HepG2 (cell line): ENCODE measurements around the gene STK4. TPM values are rescaled to one million over a fixed set of nuclear protein-coding genes. Genes with fewer than 3 reads are reported as not detected.

Source experiments
- ATAC-seq: fragments of 200-7000 bp; cut with Tn5 transposase; 3 replicates; pipeline ENCODE4 v1.9.1; 2020; ENCODE audit warnings: mild to moderate bottlenecking, moderate library complexity
- BruUV-seq: library from RNA; stranded (reverse); fragments of 400-500 nt; replicated peaks from 2 replicates; lab custom pipeline; 2021; lab: Mats Ljungman, UMichigan
- CTCF ChIA-PET: fragments of 300-600 bp; formaldehyde crosslinking; extraction: SDS; loops from one replicate; lab custom pipeline; 2021; ENCODE audit warnings: low total read pairs, inconsistent platforms, low intra/inter-chr PET ratio; lab: Yijun Ruan, JAX
- POLR2A ChIA-PET: fragments of 350-600 bp; sonication (Branson Sonifier 250); formaldehyde crosslinking; loops from one replicate; lab custom pipeline; 2020; ENCODE audit warnings: antibody characterized with exemption, inconsistent platforms; lab: Yijun Ruan, JAX
- DNase-seq: peaks from one replicate; pipeline ENCODE4 v3.0.0-alpha.2; 2015; ENCODE audit warnings: low spot score
- FAIRE-seq: peaks from 3 replicates; lab custom pipeline; 2011; peaks lifted over from hg19 to GRCh38; lab: Jason Lieb, UNC
- H2AFZ ChIP-seq: one replicate; pipeline ENCODE4 v1.6.1; 2011; ENCODE audit warnings: low read length, inconsistent platforms
- H3K27ac ChIP-seq: fragments of 300-600 bp; 3 replicates; pipeline ENCODE4 v1.8.0; 2011; ENCODE audit warnings: mixed run types, mild to moderate bottlenecking, mixed read lengths, low read length, inconsistent platforms; ENCODE audit not compliant: insufficient read depth; ENCODE audit errors: extremely low read length
- H3K27me3 ChIP-seq, 2 experiments: fragments of 200-600 bp in 1 of 2; 2 replicates in 1 of 2; 3 replicates in 1 of 2; pipeline versions ENCODE4 v1.6.0 to v1.8.0; 2011; ENCODE audit warnings: low read length in 2 of 2, mild to moderate bottlenecking in 2 of 2, moderate library complexity in 2 of 2, inconsistent platforms in 1 of 2; ENCODE audit not compliant: insufficient read depth in 2 of 2, control insufficient read depth in 1 of 2
- H3K36me3 ChIP-seq, 2 experiments: fragments of 200-600 bp in 1 of 2; replicated peaks in 1 of 2; 2 replicates in 1 of 2; 3 replicates in 1 of 2; pipeline versions ENCODE4 v1.5.1 to v1.8.0; 2011; ENCODE audit warnings: low read length in 2 of 2, inconsistent platforms in 1 of 2; ENCODE audit not compliant: insufficient read depth in 2 of 2, control insufficient read depth in 1 of 2
- H3K4me1 ChIP-seq: 2 replicates; pipeline ENCODE4 v1.5.1; 2012; ENCODE audit warnings: low read length, inconsistent platforms; ENCODE audit not compliant: insufficient read depth
- H3K4me2 ChIP-seq: 2 replicates; pipeline ENCODE4 v1.6.0; 2011; ENCODE audit warnings: low read depth, low read length, inconsistent platforms
- H3K4me3 ChIP-seq, 3 experiments: fragments of 200-600 bp in 1 of 3; sonication (generic), shearing (Covaris generic) in 1 of 3; replicated peaks in 1 of 3; 2 replicates each; pipeline ENCODE4 v1.5.1; 2011 to 2016; ENCODE audit warnings: low read length in 3 of 3, inconsistent platforms in 2 of 3, low read depth in 2 of 3, mild to moderate bottlenecking in 2 of 3, control low read depth in 1 of 3, mixed read lengths in 1 of 3; ENCODE audit not compliant: insufficient read depth in 1 of 3
- H3K79me2 ChIP-seq: one replicate; pipeline ENCODE4 v1.6.1; 2011; ENCODE audit warnings: low read length, inconsistent platforms; ENCODE audit not compliant: insufficient read depth
- H3K9ac ChIP-seq: 2 replicates; pipeline ENCODE4 v1.6.0; 2011; ENCODE audit warnings: mild to moderate bottlenecking, low read depth, low read length, inconsistent platforms; ENCODE audit not compliant: insufficient read depth
- H3K9me3 ChIP-seq: 2 replicates; pipeline ENCODE4 v1.5.1; 2012; ENCODE audit warnings: mild to moderate bottlenecking, low read length
- H4K20me1 ChIP-seq: 2 replicates; pipeline ENCODE4 v1.6.0; 2011; ENCODE audit warnings: inconsistent platforms, mild to moderate bottlenecking, low read length, moderate library complexity; ENCODE audit not compliant: insufficient read depth
- DBP ChIP-seq: sonication (generic); formaldehyde crosslinking; IDR thresholded peaks from 2 replicates; pipeline ENCODE4 v1.4.0; 2020; ENCODE audit warnings: missing genetic modification reagents; ENCODE audit errors: not compliant biosample characterization
- HOXA5 ChIP-seq: sonication (generic); formaldehyde crosslinking; IDR thresholded peaks from 2 replicates; pipeline ENCODE4 v1.4.0; 2020; ENCODE audit warnings: missing genetic modification reagents
- MLXIP ChIP-seq: sonication (generic); formaldehyde crosslinking; IDR thresholded peaks from 2 replicates; pipeline ENCODE4 v1.9.0; 2021; ENCODE audit warnings: missing genetic modification reagents, borderline replicate concordance
- NR0B2 ChIP-seq: sonication (generic); formaldehyde crosslinking; IDR thresholded peaks from 2 replicates; pipeline ENCODE4 v1.4.0; 2020; ENCODE audit warnings: mild to moderate bottlenecking, missing genetic modification reagents
- REPIN1 ChIP-seq: sonication (generic); formaldehyde crosslinking; IDR thresholded peaks from 2 replicates; pipeline ENCODE4 v1.8.0; 2022; ENCODE audit warnings: missing genetic modification reagents, low read depth, mild to moderate bottlenecking, borderline replicate concordance
- ZNF280D ChIP-seq: sonication (generic); formaldehyde crosslinking; IDR thresholded peaks from 2 replicates; pipeline ENCODE4 v1.5.1; 2020; ENCODE audit warnings: mild to moderate bottlenecking, missing genetic modification reagents
- ZNF574 ChIP-seq: sonication (generic); formaldehyde crosslinking; IDR thresholded peaks from 2 replicates; pipeline ENCODE4 v1.4.0; 2020; ENCODE audit warnings: missing genetic modification reagents
- ZNF580 ChIP-seq: IDR thresholded peaks from 2 replicates; pipeline ENCODE4 v1.6.1; 2016; ENCODE audit warnings: low read depth, borderline replicate concordance
- ZNF589 ChIP-seq: sonication (generic); formaldehyde crosslinking; conservative IDR thresholded peaks from 2 replicates; pipeline ENCODE4 v1.8.0; 2022; ENCODE audit warnings: mild to moderate bottlenecking, moderate library complexity, missing genetic modification reagents
- ZNF652 ChIP-seq: IDR thresholded peaks from 2 replicates; pipeline ENCODE4 v1.6.1; 2016; ENCODE audit warnings: low read depth, borderline replicate concordance
- WGBS: methylation state at CpG from one replicate; pipeline ENCODE4 v1.1.6; 2017; ENCODE audit warnings: low lambda C conversion rate; 5-methylcytosine and 5-hydroxymethylcytosine counted together
- in situ Hi-C: cut with HindIII; loops from 2 replicates; pipeline ENCODE4 v1.10.0; 2017; ENCODE audit warnings: low pct_unique_long_range_greater_than_20kb; ENCODE audit not compliant: extremely low pct_ligation_motif_present
- intact Hi-C: fragments of 100-400 bp; cut with micrococcal nuclease; formaldehyde crosslinking; loops from one replicate; pipeline ENCODE4 v1.10.0; 2022; ENCODE audit not compliant: unreplicated experiment
- polyA plus RNA-seq, 8 experiments: library from polyadenylated mRNA; depleted of rRNA in 3 of 8; stranded (reverse) in 7 of 8; unstranded in 1 of 8; fragments of >200 nt; fragmentation: Illumina TruSeq in 4 of 8; extraction: Trizol in 4 of 8; gene quantifications; 2 replicates each; pipeline versions ENCODE4 v1.2.1 to v1.2.3, GENCODE V29; 2011 to 2016; ENCODE audit warnings: low read depth in 4 of 8, missing spikeins in 1 of 8, mixed read lengths in 1 of 8; ENCODE audit not compliant: insufficient read depth in 1 of 8
- total RNA-seq, 5 experiments: library from RNA; depleted of rRNA; stranded (reverse); fragments of >200 nt; fragmentation: Illumina TruSeq; extraction: Trizol; gene quantifications; 2 replicates each; pipeline ENCODE4 v1.2.3, GENCODE V29; 2016; ENCODE audit warnings: low read depth in 1 of 5

The STK4 gene
- total and polyA plus RNA-seq, 2 of the 13 experiments (the other 11 are each of a cell fraction or from before 2014, with no cell fraction given): 25.6 to 38.3 TPM

GRCh38 chr20:44969300-44969894 lies 3.1 kb downstream of the STK4 start:
- Histone ChIP-seq H3K4me2 (no peak overlapping the region), H3K4me1 (peaks cover 49% of the 10 kb centered on the region), H3K27ac (no peak overlapping the region), H3K9ac (no peak overlapping the region), H3K36me3 (peaks cover 8 to 15% of the 10 kb centered on the region in 2 experiments), H4K20me1 (no peaks in the 10 kb centered on the region), H3K4me3 (no peak overlapping the region), H3K27me3 (peaks cover 0 to 4% of the 10 kb centered on the region in 2 experiments; a peak in 1 of 5 replicates), H2AFZ (no peak overlapping the region), H3K9me3 (no peaks in the 10 kb centered on the region), H3K79me2 (peaks cover 48% of the 10 kb centered on the region)
- DNase-seq: no peak
- CTCF ChIA-PET: no interaction called here
- FAIRE-seq: no peak
- POLR2A ChIA-PET: interaction anchor here (2.9 kb wide), 1 partner anchor 10 kb away, joined by 11 read pairs; the partner anchor contains the start of gene TOMM34
- ATAC-seq: no peak
- intact Hi-C loops (no loop called here), in situ Hi-C loops (no loop called here)
- WGBS: 81% methylated on average over 3 of the region's 3 CpGs
- no TSS peak for BruUV-seq
- TF ChIP-seq NR0B2 (no peak), REPIN1 (CRISPR knock-in tag) (no peak), DBP (CRISPR knock-in tag) (no peak), MLXIP (no peak), ZNF280D (CRISPR knock-in tag) (no peak), HOXA5 (no peak), ZNF574 (CRISPR knock-in tag) (no peak), ZNF652 (CRISPR knock-in tag) (no peak), ZNF589 (CRISPR knock-in tag) (no peak), ZNF580 (CRISPR knock-in tag) (no peak)
